ENCODE measurements around the gene TP53I13. TPM values are rescaled to one million over a fixed set of nuclear protein-coding genes. Genes with fewer than 3 reads are reported as not detected.

TP53I13 gene
- total and polyA plus RNA-seq, 2 of the 13 experiments (the other 11 are each of a cell fraction or from before 2014, with no cell fraction given): 16.9 to 25.7 TPM

- TF ChIP-seq ZSCAN25 (CRISPR knock-in tag; IDR thresholded peaks at IDR 0.05) (0 out of 2 replicates have a peak, but pooled peaks have one; percentile 52), KMT2A (CRISPR knock-in tag; IDR thresholded peaks at IDR 0.05) (peak; percentile 45; the same call in 1 of the 2 replicates), TAF15 (IDR thresholded peaks at IDR 0.05; ENCODE audit: low read depth, low read length, poor library complexity, severe bottlenecking) (no peak), ERF (CRISPR knock-in tag; IDR thresholded peaks at IDR 0.05) (no peak), LBX2 (CRISPR knock-in tag; IDR thresholded peaks at IDR 0.05; ENCODE audit: borderline replicate concordance) (no peak), SNAPC4 (CRISPR knock-in tag; IDR thresholded peaks at IDR 0.05) (peak; percentile 58; the same call in 1 of the 2 replicates), MAF1 (CRISPR knock-in tag; IDR thresholded peaks at IDR 0.05; ENCODE audit: borderline replicate concordance) (no peak), HOXA7 (CRISPR knock-in tag; IDR thresholded peaks at IDR 0.05) (no peak), ZNF546 (CRISPR knock-in tag; conservative IDR thresholded peaks at IDR 0.05) (0 out of 2 replicates have a peak, but pooled peaks have one; percentile 16), USF2 (IDR thresholded peaks at IDR 0.05; ENCODE audit: low read depth, low read length) (no peak), USF2 (CRISPR knock-in tag; IDR thresholded peaks at IDR 0.05; ENCODE audit: borderline replicate concordance) (0 out of 2 replicates have a peak, but pooled peaks have one; percentile 40), E2F2 (CRISPR knock-in tag; IDR thresholded peaks at IDR 0.05; ENCODE audit: borderline replicate concordance) (no peak), ZBTB3 (CRISPR knock-in tag; IDR thresholded peaks at IDR 0.05; ENCODE audit: borderline replicate concordance, low read depth) (no peak), RAD51 (IDR thresholded peaks at IDR 0.05; ENCODE audit: borderline replicate concordance) (no peak), ZNF607 (CRISPR knock-in tag; IDR thresholded peaks at IDR 0.05; ENCODE audit: borderline replicate concordance) (peak; percentile 42; the same call in 1 of the 2 replicates), MTA1 (CRISPR knock-in tag; IDR thresholded peaks at IDR 0.05; ENCODE audit: borderline replicate concordance) (peak; percentile 25; the same call in 1 of the 2 replicates), SMAD9 (CRISPR knock-in tag; IDR thresholded peaks at IDR 0.05) (no peak), FOXM1 (CRISPR knock-in tag; IDR thresholded peaks at IDR 0.05) (no peak), HOXA5 (CRISPR knock-in tag; IDR thresholded peaks at IDR 0.05) (no peak), CAMTA2 (CRISPR knock-in tag; IDR thresholded peaks at IDR 0.05; ENCODE audit: borderline replicate concordance) (0 out of 2 replicates have a peak, but pooled peaks have one; percentile 63)
Measured at GRCh38 chr17:29565643-29566472, 2.6 kb upstream of the TP53I13 start (continued).

Data from HepG2 (cell line).